H9 (cell line): ENCODE data around the gene DLG1. TPM values are rescaled to one million over a fixed set of nuclear protein-coding genes. Genes with fewer than 3 reads are reported as not detected.

ENCODE experiments used
- DNase-seq: peaks from one replicate; pipeline ENCODE4 v3.0.0-alpha.2; 2017
- H2AFZ ChIP-seq: one replicate; pipeline ENCODE4 v1.6.1; 2013; ENCODE audit warnings: mild to moderate bottlenecking, low read length, control low read depth, moderate library complexity
- H2AK5ac ChIP-seq: 2 replicates; pipeline ENCODE4 v1.6.1; 2013; ENCODE audit warnings: low read length, control low read depth, mixed read lengths; ENCODE audit not compliant: insufficient read length
- H2BK120ac ChIP-seq: one replicate; pipeline ENCODE4 v1.6.1; 2013; ENCODE audit warnings: low read depth, mild to moderate bottlenecking, low read length, control low read depth, inconsistent platforms; ENCODE audit not compliant: poor library complexity, severe bottlenecking
- H2BK12ac ChIP-seq: 2 replicates; pipeline ENCODE4 v1.6.1; 2013; ENCODE audit warnings: low read length, control low read depth, mixed read lengths, low read depth; ENCODE audit not compliant: insufficient read length
- H2BK15ac ChIP-seq: 2 replicates; pipeline ENCODE4 v1.6.1; 2013; ENCODE audit warnings: low read depth, low read length, control low read depth
- H2BK20ac ChIP-seq: one replicate; pipeline ENCODE4 v1.6.1; 2013; ENCODE audit warnings: low read depth, mild to moderate bottlenecking, low read length, control low read depth, inconsistent platforms; ENCODE audit not compliant: poor library complexity, severe bottlenecking
- H2BK5ac ChIP-seq: 2 replicates; pipeline ENCODE4 v1.6.1; 2013; ENCODE audit warnings: low read length, control low read depth, mixed read lengths; ENCODE audit not compliant: insufficient read length
- H3K14ac ChIP-seq: 2 replicates; pipeline ENCODE4 v1.6.1; 2013; ENCODE audit warnings: low read length, control low read depth; ENCODE audit not compliant: insufficient read depth
- H3K18ac ChIP-seq: 2 replicates; pipeline ENCODE4 v1.6.1; 2013; ENCODE audit warnings: low read depth, mild to moderate bottlenecking, mixed read lengths, low read length, control low read depth; ENCODE audit not compliant: insufficient read length
- H3K23ac ChIP-seq: 2 replicates; pipeline ENCODE4 v1.6.1; 2013; ENCODE audit warnings: low read length, control low read depth, mixed read lengths, low read depth; ENCODE audit not compliant: insufficient read length
- H3K23me2 ChIP-seq: 2 replicates; pipeline ENCODE4 v1.6.1; 2013; ENCODE audit warnings: low read depth, mild to moderate bottlenecking, mixed read lengths, low read length, control low read depth; ENCODE audit not compliant: insufficient read length, poor library complexity, severe bottlenecking
- H3K27ac ChIP-seq: 2 replicates; pipeline ENCODE4 v1.5.1; 2013; ENCODE audit warnings: low read length, control low read depth, mixed read lengths, low read depth; ENCODE audit not compliant: insufficient read length
- H3K27me3 ChIP-seq: 2 replicates; pipeline ENCODE4 v1.6.1; 2013; ENCODE audit warnings: low read length, control low read depth, inconsistent platforms; ENCODE audit not compliant: insufficient read depth
- H3K4ac ChIP-seq: 2 replicates; pipeline ENCODE4 v1.6.1; 2013; ENCODE audit warnings: low read depth, mild to moderate bottlenecking, control low read depth, inconsistent platforms, low read length, moderate library complexity
- H3K4me1 ChIP-seq: 2 replicates; pipeline ENCODE4 v1.6.1; 2013; ENCODE audit warnings: low read length, control low read depth, inconsistent platforms; ENCODE audit not compliant: insufficient read depth
- H3K4me2 ChIP-seq: 2 replicates; pipeline ENCODE4 v1.6.1; 2013; ENCODE audit warnings: low read length, control low read depth, mixed read lengths; ENCODE audit not compliant: insufficient read length, insufficient read depth
- H3K56ac ChIP-seq: 2 replicates; pipeline ENCODE4 v1.6.1; 2013; ENCODE audit warnings: low read depth, mild to moderate bottlenecking, mixed read lengths, low read length, control low read depth; ENCODE audit not compliant: insufficient read length
- H3K79me1 ChIP-seq: 2 replicates; pipeline ENCODE4 v1.6.1; 2013; ENCODE audit warnings: low read depth, mild to moderate bottlenecking, moderate library complexity, low read length, control low read depth, inconsistent platforms; ENCODE audit not compliant: insufficient read depth, poor library complexity, severe bottlenecking
- H3K79me2 ChIP-seq: 2 replicates; pipeline ENCODE4 v1.6.1; 2013; ENCODE audit warnings: low read length, control low read depth, inconsistent platforms; ENCODE audit not compliant: insufficient read depth
- H3K9ac ChIP-seq: 2 replicates; pipeline ENCODE4 v1.6.1; 2013; ENCODE audit warnings: low read length, control low read depth, mixed read lengths; ENCODE audit not compliant: insufficient read length; ENCODE audit errors: extremely low read depth
- H3K9me3 ChIP-seq: one replicate; pipeline ENCODE4 v1.6.1; 2013; ENCODE audit warnings: low read depth, low read length, inconsistent platforms; ENCODE audit not compliant: control insufficient read depth
- H3T11ph ChIP-seq: one replicate; pipeline ENCODE4 v1.6.1; 2013; ENCODE audit warnings: mild to moderate bottlenecking, low read length, control low read depth, inconsistent platforms
- H4K20me1 ChIP-seq: one replicate; pipeline ENCODE4 v1.6.1; 2013; ENCODE audit not compliant: control insufficient read depth, insufficient read length, insufficient read depth
- H4K5ac ChIP-seq: 2 replicates; pipeline ENCODE4 v1.6.1; 2013; ENCODE audit warnings: low read depth, mild to moderate bottlenecking, mixed read lengths, low read length, control low read depth; ENCODE audit not compliant: insufficient read length
- H4K8ac ChIP-seq: replicated peaks from 2 replicates; pipeline ENCODE4 v1.6.1; 2013; ENCODE audit warnings: low read length, control low read depth, mixed read lengths, low read depth; ENCODE audit not compliant: insufficient read length
- H4K91ac ChIP-seq: 2 replicates; pipeline ENCODE4 v1.6.1; 2013; ENCODE audit warnings: low read depth, mild to moderate bottlenecking, moderate library complexity, mixed read lengths, low read length, control low read depth; ENCODE audit not compliant: insufficient read length
- H3K27ac Mint-ChIP-seq, 3 experiments: 2 replicates in 2 of 3; 3 replicates in 1 of 3; pipeline ENCODE4 v1.8.0; 2020 to 2021; ENCODE audit warnings: mixed read lengths in 3 of 3, mild to moderate bottlenecking in 1 of 3, moderate library complexity in 1 of 3
- H3K27me3 Mint-ChIP-seq: 2 replicates; pipeline ENCODE4 v1.8.0; 2021; ENCODE audit warnings: low read depth, mild to moderate bottlenecking, moderate library complexity, mixed read lengths
- H3K36me3 Mint-ChIP-seq, 3 experiments: 2 replicates in 2 of 3; 3 replicates in 1 of 3; pipeline ENCODE4 v1.8.0; 2020 to 2021; ENCODE audit warnings: low read depth in 3 of 3, mixed read lengths in 3 of 3; ENCODE audit not compliant: insufficient read depth in 1 of 3
- H3K4me1 Mint-ChIP-seq, 2 experiments: 2 replicates each; pipeline ENCODE4 v1.8.0; 2020; ENCODE audit warnings: mixed read lengths in 2 of 2
- H3K4me3 Mint-ChIP-seq, 2 experiments: 2 replicates in 1 of 2; 3 replicates in 1 of 2; pipeline ENCODE4 v1.8.0; 2020 to 2021; ENCODE audit warnings: mild to moderate bottlenecking in 2 of 2, mixed read lengths in 2 of 2, moderate library complexity in 1 of 2
- H3K9me3 Mint-ChIP-seq, 2 experiments: 2 replicates in 1 of 2; 3 replicates in 1 of 2; pipeline ENCODE4 v1.8.0; 2020; ENCODE audit warnings: mild to moderate bottlenecking in 2 of 2, mixed read lengths in 2 of 2, moderate library complexity in 1 of 2
- CTCF ChIP-seq: fragments of 200-600 bp; sonication (generic); conservative IDR thresholded peaks from 3 replicates; pipeline ENCODE4 v1.8.0; 2021; ENCODE audit warnings: antibody characterized with exemption, mild to moderate bottlenecking
- WGBS: extraction: QIAGEN DNeasy Blood & Tissue Kit; methylation state at CpG from one replicate; pipeline ENCODE4 v1.1.7; 2013; ENCODE audit warnings: missing lambda C conversion rate, low lambda C conversion rate, mixed read lengths; ENCODE audit not compliant: insufficient read length; ENCODE audit errors: extremely low coverage; 5-methylcytosine and 5-hydroxymethylcytosine counted together
- total RNA-seq: library from RNA; stranded (reverse); gene quantifications from 2 replicates; pipeline ENCODE4 v1.2.1, GENCODE V29; 2021

DLG1 gene
- total RNA-seq, 1 experiment from 2014 or later, result 84.1 TPM

- Histone ChIP-seq H3K56ac (no peak overlapping the region), H3K79me1 (peaks cover 11% of the 10 kb centered on the region), H2BK120ac (no peak overlapping the region), H4K5ac (no peak overlapping the region), H2BK5ac (no peak overlapping the region), H2BK15ac (no peak overlapping the region), H3T11ph (no peak overlapping the region), H2AFZ (no peak overlapping the region), H3K23ac (no peak overlapping the region), H3K79me2 (peaks cover 3% of the 10 kb centered on the region; the same call in 1 of the 2 replicates), H3K9ac (no peak overlapping the region), H3K18ac (no peak overlapping the region), H3K9me3 (no peaks in the 10 kb centered on the region), H3K4ac (no peak overlapping the region), H4K91ac (no peak overlapping the region), H2BK20ac (no peak overlapping the region), H4K8ac (no peak overlapping the region), H4K20me1 (no peaks in the 10 kb centered on the region), H2AK5ac (no peak overlapping the region), H3K4me2 (no peak overlapping the region), H2BK12ac (no peak overlapping the region), H3K23me2 (no peaks in the 10 kb centered on the region), H3K4me1 (no peaks in the 10 kb centered on the region), H3K14ac (no peak overlapping the region), H3K27me3 (no peaks in the 10 kb centered on the region), H3K27ac (no peak overlapping the region)
- H3K27me3 Mint-ChIP-seq, result no peaks in the 10 kb centered on the region
- DNase-seq, result no peak
- H3K4me3 Mint-ChIP-seq, result no peak overlapping the region
- peaks cover 7 to 21% (median 8%) of the 10 kb centered on the region in 3 experiments; a peak in 5 of 7 replicates for H3K36me3 Mint-ChIP-seq
- H3K4me1 Mint-ChIP-seq, result peaks cover 0 to 3% of the 10 kb centered on the region in 2 experiments; a peak in 1 of 4 replicates
- H3K27ac Mint-ChIP-seq, result no peak overlapping the region
- WGBS, result no CpG with 5 or more reads among the region's 2 CpGs
- 0 out of 5 replicates have a peak, but pooled peaks cover 0 to 2% of the 10 kb centered on the region in 2 experiments for H3K9me3 Mint-ChIP-seq
- TF ChIP-seq CTCF, result no peak
Observed at GRCh38 chr3:197191897-197192296, 106.5 kb downstream of the DLG1 start.
